Erythroblast (primary cell): ENCODE measurements around the gene SLC35F3.

Source experiments
- DNase-seq, 2 experiments: peaks; one replicate each; lab custom pipeline; 2025; lab: John Stamatoyannopoulos, UW
- GATA1 ChIP-seq: IDR thresholded peaks from 2 replicates; pipeline ENCODE4 v1.6.1; 2011; ENCODE audit warnings: low read depth, mild to moderate bottlenecking, control low read depth, low read length, moderate library complexity
- POLR2A ChIP-seq: IDR thresholded peaks from 2 replicates; pipeline ENCODE4 v1.6.1; 2011; ENCODE audit warnings: mild to moderate bottlenecking, low read length

SLC35F3 gene

GRCh38 chr1:234316937-234317336 lies 412.5 kb downstream of the SLC35F3 start:
- DNase-seq = no peak
- TF ChIP-seq POLR2A = no peak
- no peak for TF ChIP-seq GATA1

- TF ChIP-seq GATA1 = no peak
- no peak for TF ChIP-seq POLR2A
- DNase-seq = no peak
Observed at GRCh38 chr1:234320069-234320468, 415.6 kb downstream of the SLC35F3 start.

GRCh38 chr1:234320549-234320948 lies 416.1 kb downstream of the SLC35F3 start:
- TF ChIP-seq POLR2A (no peak), GATA1 (no peak)
- no peak for DNase-seq

- no peak for DNase-seq
- no peak for TF ChIP-seq POLR2A
Observed at GRCh38 chr1:234321231-234321630, 416.8 kb downstream of the SLC35F3 start.

- no peak for TF ChIP-seq GATA1
- no peak for TF ChIP-seq POLR2A
- DNase-seq = no peak
Observed at GRCh38 chr1:234322097-234322496, 417.6 kb downstream of the SLC35F3 start.

GRCh38 chr1:234322979-234323378 lies 418.5 kb downstream of the SLC35F3 start:
- peak; percentile 62 to 79 for DNase-seq
- TF ChIP-seq GATA1 = no peak
- TF ChIP-seq POLR2A = no peak

GRCh38 chr1:234324821-234325220 lies 420.3 kb downstream of the SLC35F3 start:
- no peak for DNase-seq
- TF ChIP-seq POLR2A = no peak
- no peak for TF ChIP-seq GATA1

GRCh38 chr1:234325878-234326496 lies 421.5 kb downstream of the SLC35F3 start:
- no peak for DNase-seq
- TF ChIP-seq POLR2A = no peak
- TF ChIP-seq GATA1 = no peak

GRCh38 chr1:234326497-234327366 lies 422.3 kb downstream of the SLC35F3 start:
- DNase-seq = peak; percentile 40 to 68
- TF ChIP-seq POLR2A (no peak), GATA1 (no peak)

GRCh38 chr1:234327577-234328164 lies 423.2 kb downstream of the SLC35F3 start:
- no peak for DNase-seq
- TF ChIP-seq POLR2A (no peak), GATA1 (no peak)

- no peak for DNase-seq
- TF ChIP-seq GATA1 (no peak), POLR2A (no peak)
Observed at GRCh38 chr1:234330843-234331215, 426.4 kb downstream of the SLC35F3 start.

GRCh38 chr1:234331507-234331906 lies 427.0 kb downstream of the SLC35F3 start:
- no peak for TF ChIP-seq POLR2A
- no peak for TF ChIP-seq GATA1
- peak in 1 of 2 experiments; percentile 10 for DNase-seq

- DNase-seq = no peak
- TF ChIP-seq POLR2A (no peak), GATA1 (no peak)
Observed at GRCh38 chr1:234336359-234336758, 431.9 kb downstream of the SLC35F3 start.

- no peak for DNase-seq
- TF ChIP-seq GATA1 (no peak), POLR2A (no peak)
Observed at GRCh38 chr1:234337233-234337632, 432.8 kb downstream of the SLC35F3 start.

- TF ChIP-seq GATA1 (no peak), POLR2A (no peak)
- no peak for DNase-seq
Observed at GRCh38 chr1:234340528-234340927, 436.1 kb downstream of the SLC35F3 start.
